BLaER1 treated with 17β-estradiol and CSF1 and Interleukin-3, amounts not matched to agents 10 nM and 100 nM (cell line): ENCODE measurements around the gene TSPAN16.
"Not testable (repeated sequence)": the region's sequence is repeated elsewhere in the genome, so short reads cannot be mapped to it uniquely, and the experiment has no call there.

Source experiments
- H3K27ac ChIP-seq, 11 experiments: shearing (Covaris generic); formaldehyde crosslinking; 2 replicates each; pipeline ENCODE4 v1.8.1; 2022
- H3K27me3 ChIP-seq, 11 experiments: shearing (Covaris generic); formaldehyde crosslinking; 2 replicates each; pipeline ENCODE4 v1.8.1; 2022
- H3K36me3 ChIP-seq, 11 experiments: shearing (Covaris generic); formaldehyde crosslinking; 2 replicates each; pipeline ENCODE4 v1.8.1; 2022
- H3K4me1 ChIP-seq, 10 experiments: shearing (Covaris generic); formaldehyde crosslinking; 2 replicates each; pipeline ENCODE4 v1.8.1; 2022
- H3K4me2 ChIP-seq, 11 experiments: shearing (Covaris generic); formaldehyde crosslinking; 2 replicates each; pipeline ENCODE4 v1.8.1; 2022
- H3K4me3 ChIP-seq, 10 experiments: shearing (Covaris generic); formaldehyde crosslinking; 2 replicates each; pipeline ENCODE4 v1.8.1; 2022
- H3K9ac ChIP-seq, 11 experiments: shearing (Covaris generic); formaldehyde crosslinking; 2 replicates each; pipeline ENCODE4 v1.8.1; 2022
- H3K9me3 ChIP-seq, 11 experiments: shearing (Covaris generic); formaldehyde crosslinking; replicated peaks in 1 of 11; 2 replicates each; pipeline ENCODE4 v1.8.1; 2022
- H4K20me1 ChIP-seq, 11 experiments: shearing (Covaris generic); formaldehyde crosslinking; 2 replicates each; pipeline ENCODE4 v1.8.1; 2022
- Cebpa-rat ChIP-seq, 11 experiments: shearing (Covaris generic); IDR thresholded peaks; 2 replicates each; pipeline ENCODE4 v1.8.1; 2022

TSPAN16 gene

DNA sequence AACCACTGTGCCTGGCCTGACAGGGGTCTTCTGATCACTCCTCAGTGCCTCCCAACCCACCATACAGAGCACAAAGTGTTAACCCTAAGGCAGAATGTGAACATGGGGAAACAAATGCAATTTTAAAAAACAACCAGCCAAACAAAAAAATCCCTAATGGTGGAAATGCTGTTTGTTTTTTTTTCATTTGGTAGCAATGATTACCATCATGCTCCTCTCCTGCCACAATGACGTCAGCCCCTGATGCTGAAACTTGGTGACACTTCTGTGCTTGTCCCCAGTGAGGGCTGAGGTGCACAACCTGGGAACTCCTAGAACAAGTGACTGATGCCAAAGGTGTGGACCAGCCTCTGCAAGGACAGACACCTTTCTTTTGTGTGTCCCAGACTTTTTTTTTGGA, 4.0 kb upstream of the TSPAN16 start:
- Histone ChIP-seq H3K9me3 (no peaks in the 10 kb centered on the region), H3K36me3 (no peaks in the 10 kb centered on the region), H4K20me1 (no peaks in the 10 kb centered on the region), H3K27me3 (peaks cover 5 to 28% (median 19%) of the 10 kb centered on the region in 11 experiments; a peak in 20 of 22 replicates), H3K9ac (no peak overlapping the region), H3K4me2 (peak overlapping the region in 8 of 11 experiments; percentile 55 to 85 (median 73); a peak in 13 of 22 replicates), H3K27ac (peak overlapping the region in 8 of 11 experiments; percentile 19 to 78 (median 70); a peak in 6 of 22 replicates), H3K4me1 (peaks cover 15 to 84% (median 64%) of the 10 kb centered on the region in 10 experiments; a peak in 19 of 20 replicates), H3K4me3 (no peak overlapping the region)
- TF ChIP-seq Cebpa-rat (IDR thresholded peaks at IDR 0.05) = no peak

DNA sequence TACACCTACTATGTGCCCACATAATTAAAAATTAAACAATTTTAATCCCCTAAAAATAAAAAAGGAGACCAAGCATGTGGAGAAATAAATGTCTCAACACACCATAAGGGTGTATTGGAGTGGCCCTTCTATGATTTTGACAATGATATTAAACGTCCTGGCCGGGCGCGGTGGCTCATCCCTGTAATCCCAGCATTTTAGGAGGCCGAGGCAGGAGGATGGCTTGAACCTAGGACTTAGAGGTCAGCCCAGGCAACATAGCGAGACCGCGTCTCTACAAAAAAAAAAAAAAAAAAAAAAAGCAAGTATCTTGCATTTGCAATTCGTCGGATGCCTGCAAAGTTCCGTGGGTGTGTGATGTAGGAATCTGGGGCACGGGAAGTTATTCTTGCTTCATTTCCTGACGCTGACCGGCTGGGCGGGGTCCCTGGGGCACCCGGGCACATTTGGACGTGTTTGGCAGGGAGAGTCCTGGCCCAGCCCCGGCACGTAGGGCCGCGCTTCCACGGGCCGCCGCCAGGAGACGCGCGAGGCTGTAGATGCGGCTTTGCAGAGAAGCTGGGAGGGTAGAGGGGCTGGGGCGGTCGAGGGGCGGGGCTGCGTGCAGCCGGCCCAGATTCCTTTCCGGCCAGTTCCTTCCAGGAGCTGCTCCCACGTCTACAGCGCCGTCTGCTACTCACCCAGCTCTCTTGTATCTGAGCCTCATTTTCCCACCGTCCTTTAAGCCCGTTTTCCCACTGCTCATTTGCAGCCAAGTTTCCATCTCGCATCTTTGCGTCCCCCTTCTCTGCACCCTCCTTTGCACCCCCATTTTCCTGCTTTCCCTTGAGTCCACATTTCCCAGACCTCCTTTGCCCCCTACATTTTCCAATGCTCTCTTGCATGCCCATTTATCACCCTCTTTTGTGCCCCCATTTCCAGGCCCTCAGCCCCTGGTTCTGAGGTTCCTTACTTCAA, 2.2 kb upstream of the TSPAN16 start:
- Histone ChIP-seq H3K4me3 (peak overlapping the region in 3 of 10 experiments; percentile 2 to 46 (median 26); a peak in 5 of 20 replicates), H3K36me3 (no peaks in the 10 kb centered on the region), H3K9me3 (no peaks in the 10 kb centered on the region), H3K9ac (peak overlapping the region in 7 of 11 experiments; percentile 57 to 68 (median 62); a peak in 15 of 22 replicates), H3K27ac (peak overlapping the region in 10 of 11 experiments; percentile 39 to 81 (median 72); a peak in 19 of 22 replicates), H3K4me2 (peak overlapping the region; percentile 56 to 85 (median 76)), H4K20me1 (no peaks in the 10 kb centered on the region), H3K4me1 (peaks cover 14 to 86% (median 65%) of the 10 kb centered on the region in 10 experiments; a peak in 19 of 20 replicates), H3K27me3 (peaks cover 0 to 15% (median 6%) of the 10 kb centered on the region in 11 experiments; a peak in 11 of 22 replicates)
- TF ChIP-seq Cebpa-rat (IDR thresholded peaks at IDR 0.05) = peak; percentile 43 to 87 (median 79); a peak in 17 of 22 replicates

DNA sequence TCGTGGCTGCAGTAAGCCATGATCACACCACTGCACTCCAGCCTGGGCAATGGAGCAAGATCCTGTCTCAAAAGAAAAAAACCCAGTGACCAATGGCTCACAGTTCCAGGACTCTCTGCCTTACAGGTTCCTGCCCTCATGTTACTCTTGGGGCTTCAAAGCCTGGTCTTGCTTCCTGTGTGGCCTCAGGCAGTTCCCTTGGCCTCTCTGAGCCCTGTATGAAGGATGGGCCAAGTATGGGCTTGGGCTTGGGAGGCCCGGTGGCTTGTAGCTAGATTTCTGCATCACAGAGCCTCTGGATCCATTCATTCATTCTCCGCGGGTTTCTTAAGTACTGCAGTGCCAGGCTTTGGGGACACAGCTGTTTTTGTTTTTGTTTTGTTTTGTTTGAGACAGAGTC, 780 bp upstream of the TSPAN16 start:
- Histone ChIP-seq H3K4me1 (peaks cover 14 to 84% (median 65%) of the 10 kb centered on the region in 10 experiments; a peak in 19 of 20 replicates), H3K9me3 (no peaks in the 10 kb centered on the region), H4K20me1 (no peaks in the 10 kb centered on the region), H3K4me2 (peak overlapping the region in 8 of 11 experiments; percentile 71 to 85 (median 76); a peak in 17 of 22 replicates), H3K4me3 (no peak overlapping the region), H3K36me3 (no peaks in the 10 kb centered on the region), H3K9ac (peak overlapping the region in 2 of 11 experiments; percentile 9 to 62; a peak in 2 of 22 replicates), H3K27ac (peak overlapping the region in 9 of 11 experiments; percentile 38 to 79 (median 58); a peak in 15 of 22 replicates), H3K27me3 (peaks cover 0 to 15% (median 0%) of the 10 kb centered on the region in 11 experiments; a peak in 3 of 22 replicates)
- no peak for TF ChIP-seq Cebpa-rat (IDR thresholded peaks at IDR 0.05)

DNA sequence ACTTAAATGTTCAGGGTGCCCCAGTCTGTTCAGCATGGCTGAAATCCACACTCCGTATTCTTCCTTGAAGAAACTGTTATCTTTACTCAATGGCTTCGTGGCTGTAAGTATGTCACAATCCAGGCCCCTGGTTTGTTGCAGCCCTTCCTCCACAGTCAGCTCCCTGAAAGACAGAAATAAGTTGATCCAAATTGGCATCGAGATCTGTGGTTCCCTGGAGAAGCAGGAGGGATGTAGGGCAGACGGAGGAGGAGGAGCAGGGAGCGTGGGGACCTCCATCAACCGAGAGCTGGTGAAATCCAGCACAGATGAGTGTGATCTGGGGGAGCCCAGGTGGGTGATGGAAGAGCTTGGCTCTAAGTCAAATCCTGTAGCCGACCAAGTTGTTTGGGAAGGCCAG, 304 bp downstream of the TSPAN16 start:
- H3K27ac ChIP-seq = peak overlapping the region in 10 of 11 experiments; percentile 13 to 79 (median 58); a peak in 18 of 22 replicates
- H3K27me3 ChIP-seq = peaks cover 0 to 10% (median 0%) of the 10 kb centered on the region in 11 experiments; a peak in 3 of 22 replicates
- H4K20me1 ChIP-seq = no peaks in the 10 kb centered on the region
- H3K36me3 ChIP-seq = no peaks in the 10 kb centered on the region
- peak overlapping the region in 8 of 11 experiments; percentile 3 to 65 (median 38); a peak in 11 of 22 replicates for H3K9ac ChIP-seq
- peak overlapping the region in 9 of 11 experiments; percentile 37 to 85 (median 75); a peak in 18 of 22 replicates for H3K4me2 ChIP-seq
- peaks cover 0 to 7% (median 0%) of the 10 kb centered on the region in 11 experiments; a peak in 3 of 22 replicates for H3K9me3 ChIP-seq
- peak in 8 of 11 experiments; percentile 31 to 62 (median 40); a peak in 7 of 22 replicates for TF ChIP-seq Cebpa-rat (IDR thresholded peaks at IDR 0.05)
- peaks cover 14 to 84% (median 69%) of the 10 kb centered on the region in 10 experiments; a peak in 19 of 20 replicates for H3K4me1 ChIP-seq
- H3K4me3 ChIP-seq = no peak overlapping the region

DNA sequence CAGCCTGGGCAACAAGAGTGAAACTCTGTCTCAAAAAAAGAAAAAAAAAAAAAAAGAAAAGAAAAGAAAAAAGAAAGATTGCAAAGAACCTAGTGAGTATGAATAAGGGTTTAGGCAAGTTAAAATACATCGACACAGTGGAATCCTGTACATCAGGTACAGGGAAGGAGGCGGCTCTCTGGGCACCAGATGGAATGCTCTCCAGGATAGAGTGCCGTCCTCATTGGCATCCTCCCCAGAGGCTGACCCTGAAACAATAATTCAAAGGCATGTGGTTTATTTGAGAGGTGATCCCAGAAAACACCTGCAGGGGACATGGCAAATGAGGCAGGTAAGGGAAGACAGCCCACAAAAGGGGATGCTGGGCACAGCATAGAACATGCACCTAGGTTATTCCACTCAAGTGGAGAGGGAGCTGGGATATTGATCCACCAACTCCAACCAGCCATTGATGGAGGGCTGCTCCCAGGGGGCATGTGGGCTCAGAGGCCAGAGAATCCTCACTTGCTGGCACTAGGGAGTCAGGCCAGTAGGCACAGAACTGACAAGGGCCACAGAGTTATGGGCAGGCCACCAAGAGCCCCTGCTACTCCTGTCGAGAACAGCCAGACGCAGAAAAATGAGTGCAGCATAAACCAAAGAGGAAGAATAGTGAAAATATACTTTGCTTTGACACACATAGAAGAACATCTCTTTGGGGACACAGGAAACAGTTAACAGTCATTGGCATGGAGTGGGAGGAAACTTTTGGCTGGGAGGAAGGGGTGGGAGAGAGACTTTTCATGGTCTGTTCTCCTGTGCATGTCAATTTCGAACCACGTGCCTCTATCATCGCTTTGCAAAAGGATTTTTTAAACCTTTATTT, 4.2 kb downstream of the TSPAN16 start:
- H3K27me3 ChIP-seq = no peaks in the 10 kb centered on the region
- no peak for TF ChIP-seq Cebpa-rat (IDR thresholded peaks at IDR 0.05)

DNA sequence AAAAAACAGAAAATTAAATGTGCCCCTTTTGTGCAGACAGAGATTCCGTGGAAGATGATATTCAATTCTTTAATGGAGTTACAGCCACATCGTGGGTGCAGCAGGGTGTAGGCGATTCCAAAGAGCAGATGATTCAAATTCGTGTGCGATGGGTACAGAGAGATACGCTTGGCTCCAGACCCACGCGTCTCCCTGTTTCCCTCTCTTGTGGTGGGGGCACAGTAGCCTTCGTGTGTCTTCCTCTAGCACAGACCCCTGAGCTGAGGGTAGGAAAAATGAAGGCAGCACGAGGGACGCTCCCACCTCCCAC, 4.8 kb downstream of the TSPAN16 start:
- Histone ChIP-seq H3K36me3 (no peaks in the 10 kb centered on the region), H3K9ac (no peak overlapping the region), H3K4me3 (no peak overlapping the region), H3K27me3 (no peaks in the 10 kb centered on the region), H4K20me1 (no peaks in the 10 kb centered on the region), H3K4me1 (peaks cover 0 to 42% (median 25%) of the 10 kb centered on the region in 10 experiments; a peak in 17 of 20 replicates), H3K27ac (no peak overlapping the region), H3K9me3 (peaks cover 0 to 9% (median 0%) of the 10 kb centered on the region in 11 experiments; a peak in 3 of 22 replicates), H3K4me2 (peak overlapping the region in 9 of 11 experiments; percentile 3 to 58 (median 39); a peak in 14 of 22 replicates)
- no peak for TF ChIP-seq Cebpa-rat (IDR thresholded peaks at IDR 0.05)

More for the DNA sequence above, 4.2 kb downstream of the TSPAN16 start:
- H3K4me1 ChIP-seq = peaks cover 0 to 48% (median 31%) of the 10 kb centered on the region in 10 experiments; a peak in 17 of 20 replicates
- H3K4me2 ChIP-seq = peak overlapping the region in 9 of 11 experiments; percentile 3 to 58 (median 39); a peak in 16 of 22 replicates
- peaks cover 0 to 9% (median 0%) of the 10 kb centered on the region in 11 experiments; a peak in 3 of 22 replicates for H3K9me3 ChIP-seq
- no peaks in the 10 kb centered on the region for H4K20me1 ChIP-seq
- no peak overlapping the region for H3K4me3 ChIP-seq
- H3K36me3 ChIP-seq = no peaks in the 10 kb centered on the region
- no peak overlapping the region for H3K27ac ChIP-seq
- H3K9ac ChIP-seq = no peak overlapping the region

DNA sequence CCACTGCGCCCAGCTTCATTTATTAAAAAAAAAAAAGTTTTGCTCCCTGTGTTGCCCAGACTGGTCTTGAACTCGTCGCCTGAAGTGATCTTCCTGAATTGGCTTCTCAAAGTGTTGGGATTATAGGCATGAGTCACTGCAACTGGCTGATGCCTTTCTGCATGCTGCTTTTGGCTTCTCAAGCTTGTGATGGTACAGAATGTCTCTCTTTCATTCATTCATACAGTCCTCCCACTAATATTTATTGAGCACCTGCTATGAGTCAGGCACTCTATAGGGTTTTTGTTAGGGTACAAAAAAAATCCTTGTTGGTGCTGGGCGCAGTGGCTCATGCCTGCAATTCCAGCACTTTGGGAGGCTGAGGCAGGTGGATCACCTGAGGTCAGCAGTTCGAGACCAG, 9.0 kb downstream of the TSPAN16 start:
- Histone ChIP-seq H4K20me1 (no peaks in the 10 kb centered on the region), H3K9me3 (peaks cover 0 to 9% (median 0%) of the 10 kb centered on the region in 11 experiments; a peak in 3 of 22 replicates), H3K27ac (no peak overlapping the region), H3K4me3 (no peak overlapping the region), H3K9ac (no peak overlapping the region), H3K36me3 (no peaks in the 10 kb centered on the region), H3K27me3 (no peaks in the 10 kb centered on the region), H3K4me2 (no peak overlapping the region), H3K4me1 (peaks cover 0 to 22% (median 13%) of the 10 kb centered on the region in 10 experiments; a peak in 15 of 20 replicates)
- no peak for TF ChIP-seq Cebpa-rat (IDR thresholded peaks at IDR 0.05)

DNA sequence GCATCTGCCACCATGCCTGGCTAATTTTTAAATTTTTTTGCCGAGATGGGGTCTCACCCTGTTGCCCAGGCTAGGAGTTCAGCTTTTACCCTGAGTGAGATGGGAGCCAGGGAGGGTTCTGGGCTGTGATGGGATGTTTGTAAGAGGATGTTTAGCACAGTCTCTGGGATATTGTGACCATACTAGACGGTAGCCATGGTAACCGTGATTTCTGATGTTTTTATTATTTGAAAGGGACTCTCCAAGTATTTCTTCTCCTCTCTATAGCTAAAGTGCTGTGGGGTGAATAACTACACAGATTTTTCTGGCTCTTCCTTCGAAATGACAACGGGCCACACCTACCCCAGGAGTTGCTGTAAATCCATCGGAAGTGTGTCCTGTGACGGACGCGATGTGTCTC, 10.4 kb downstream of the TSPAN16 start:
- Histone ChIP-seq H3K27ac (no peak overlapping the region), H3K9ac (no peak overlapping the region), H3K4me3 (no peak overlapping the region), H3K9me3 (peaks cover 0 to 1% (median 0%) of the 10 kb centered on the region in 11 experiments; a peak in 1 of 22 replicates), H3K4me2 (no peak overlapping the region), H3K4me1 (peaks cover 0 to 9% (median 2%) of the 10 kb centered on the region in 10 experiments; a peak in 8 of 20 replicates), H3K36me3 (no peaks in the 10 kb centered on the region), H3K27me3 (no peaks in the 10 kb centered on the region), H4K20me1 (no peaks in the 10 kb centered on the region)
- TF ChIP-seq Cebpa-rat (IDR thresholded peaks at IDR 0.05) = no peak

DNA sequence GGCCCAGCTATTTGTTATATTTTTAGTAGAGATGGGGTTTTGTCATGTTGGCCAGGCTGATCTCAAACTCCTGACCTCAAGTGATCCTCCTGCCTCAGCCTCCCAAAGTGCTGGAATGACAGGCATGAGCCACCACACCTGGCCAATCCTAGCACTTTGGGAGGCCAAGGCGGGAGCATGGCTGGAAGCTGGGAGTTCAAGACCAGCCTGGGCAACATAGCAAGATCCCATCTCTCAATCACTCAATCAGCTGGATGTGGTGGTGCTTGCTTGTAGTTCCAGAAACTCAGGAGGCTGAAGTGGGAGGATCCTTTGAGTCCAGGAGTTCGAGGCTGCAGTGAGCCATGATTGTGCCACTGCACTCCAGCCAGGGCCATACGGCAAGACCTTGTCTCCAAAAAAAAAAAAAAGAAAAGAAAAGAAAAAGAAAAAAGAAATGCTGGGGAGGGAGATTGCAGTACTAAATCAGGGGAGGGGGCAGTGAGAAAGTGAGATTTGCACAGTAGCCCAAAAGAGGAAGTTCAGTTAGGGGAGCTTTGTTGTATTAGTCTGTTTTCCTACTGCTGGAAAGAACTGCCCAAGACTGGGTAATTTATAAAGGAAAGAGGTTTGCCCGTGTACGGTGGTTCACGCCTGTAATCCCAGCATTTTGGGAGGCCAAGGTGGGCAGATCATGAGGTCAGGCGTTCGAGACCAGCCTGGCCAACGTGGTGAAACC, 24.5 kb downstream of the TSPAN16 start:
- H4K20me1 ChIP-seq, H3K4me3 ChIP-seq, H3K27me3 ChIP-seq: not testable (repeated sequence)
- Histone ChIP-seq H3K9me3 (peaks cover 0 to 19% (median 0%) of the 10 kb centered on the region in 11 experiments; a peak in 7 of 22 replicates), H3K27ac (peak overlapping the region; percentile 22 to 99 (median 97); a peak in 21 of 22 replicates), H3K4me1 (peaks cover 81 to 100% (median 93%) of the 10 kb centered on the region in 10 experiments), H3K4me2 (peak overlapping the region; percentile 80 to 97 (median 88)), H3K36me3 (peaks cover 0 to 14% (median 1%) of the 10 kb centered on the region in 11 experiments; a peak in 12 of 22 replicates), H3K9ac (peak overlapping the region in 9 of 11 experiments; percentile 83 to 92 (median 86); a peak in 18 of 22 replicates)
